ENCODE results near the gene PDE4D. TPM values are rescaled to one million over a fixed set of nuclear protein-coding genes. Genes with fewer than 3 reads are reported as not detected.

PDE4D gene
- total RNA-seq, 1 experiment from 2014 or later, result 3.3 TPM

GRCh38 chr5:59485107-59485506, 408.4 kb downstream of the PDE4D start (continued):
- TF ChIP-seq ZBTB43 (CRISPR knock-in tag; IDR thresholded peaks at IDR 0.05) (no peak), ZNF423 (CRISPR knock-in tag; IDR thresholded peaks at IDR 0.05) (no peak), CREB1 (CRISPR knock-in tag; IDR thresholded peaks at IDR 0.05) (no peak), MXD4 (CRISPR knock-in tag; IDR thresholded peaks at IDR 0.05; ENCODE audit: borderline replicate concordance) (no peak)
- TF ChIP-seq, protein P1, sequence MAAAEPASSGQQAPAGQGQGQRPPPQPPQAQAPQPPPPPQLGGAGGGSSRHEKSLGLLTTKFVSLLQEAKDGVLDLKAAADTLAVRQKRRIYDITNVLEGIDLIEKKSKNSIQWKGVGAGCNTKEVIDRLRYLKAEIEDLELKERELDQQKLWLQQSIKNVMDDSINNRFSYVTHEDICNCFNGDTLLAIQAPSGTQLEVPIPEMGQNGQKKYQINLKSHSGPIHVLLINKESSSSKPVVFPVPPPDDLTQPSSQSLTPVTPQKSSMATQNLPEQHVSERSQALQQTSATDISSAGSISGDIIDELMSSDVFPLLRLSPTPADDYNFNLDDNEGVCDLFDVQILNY (CRISPR knock-in tag; IDR thresholded peaks at IDR 0.05), result no peak

GRCh38 chr5:59484618-59485017, 408.9 kb downstream of the PDE4D start:
- no peaks in the 10 kb centered on the region for H3K36me3 Mint-ChIP-seq
- H3K27ac Mint-ChIP-seq, result peak overlapping the region; percentile 53
- H3K9me3 Mint-ChIP-seq, result no peaks in the 10 kb centered on the region
- ChIA-PET POLR2A (no interaction called here), CTCF (no interaction called here)
- no peak for ATAC-seq
- no peak for DNase-seq (ENCODE audit: low spot score)
- no peak for TF ChIP-seq ZNF219 (CRISPR knock-in tag; IDR thresholded peaks at IDR 0.05; ENCODE audit: borderline replicate concordance)
- no peak for TF ChIP-seq RORB (CRISPR knock-in tag; IDR thresholded peaks at IDR 0.05)
- TF ChIP-seq JAZF1 (CRISPR knock-in tag; IDR thresholded peaks at IDR 0.05), result no peak
- TF ChIP-seq, protein P2, sequence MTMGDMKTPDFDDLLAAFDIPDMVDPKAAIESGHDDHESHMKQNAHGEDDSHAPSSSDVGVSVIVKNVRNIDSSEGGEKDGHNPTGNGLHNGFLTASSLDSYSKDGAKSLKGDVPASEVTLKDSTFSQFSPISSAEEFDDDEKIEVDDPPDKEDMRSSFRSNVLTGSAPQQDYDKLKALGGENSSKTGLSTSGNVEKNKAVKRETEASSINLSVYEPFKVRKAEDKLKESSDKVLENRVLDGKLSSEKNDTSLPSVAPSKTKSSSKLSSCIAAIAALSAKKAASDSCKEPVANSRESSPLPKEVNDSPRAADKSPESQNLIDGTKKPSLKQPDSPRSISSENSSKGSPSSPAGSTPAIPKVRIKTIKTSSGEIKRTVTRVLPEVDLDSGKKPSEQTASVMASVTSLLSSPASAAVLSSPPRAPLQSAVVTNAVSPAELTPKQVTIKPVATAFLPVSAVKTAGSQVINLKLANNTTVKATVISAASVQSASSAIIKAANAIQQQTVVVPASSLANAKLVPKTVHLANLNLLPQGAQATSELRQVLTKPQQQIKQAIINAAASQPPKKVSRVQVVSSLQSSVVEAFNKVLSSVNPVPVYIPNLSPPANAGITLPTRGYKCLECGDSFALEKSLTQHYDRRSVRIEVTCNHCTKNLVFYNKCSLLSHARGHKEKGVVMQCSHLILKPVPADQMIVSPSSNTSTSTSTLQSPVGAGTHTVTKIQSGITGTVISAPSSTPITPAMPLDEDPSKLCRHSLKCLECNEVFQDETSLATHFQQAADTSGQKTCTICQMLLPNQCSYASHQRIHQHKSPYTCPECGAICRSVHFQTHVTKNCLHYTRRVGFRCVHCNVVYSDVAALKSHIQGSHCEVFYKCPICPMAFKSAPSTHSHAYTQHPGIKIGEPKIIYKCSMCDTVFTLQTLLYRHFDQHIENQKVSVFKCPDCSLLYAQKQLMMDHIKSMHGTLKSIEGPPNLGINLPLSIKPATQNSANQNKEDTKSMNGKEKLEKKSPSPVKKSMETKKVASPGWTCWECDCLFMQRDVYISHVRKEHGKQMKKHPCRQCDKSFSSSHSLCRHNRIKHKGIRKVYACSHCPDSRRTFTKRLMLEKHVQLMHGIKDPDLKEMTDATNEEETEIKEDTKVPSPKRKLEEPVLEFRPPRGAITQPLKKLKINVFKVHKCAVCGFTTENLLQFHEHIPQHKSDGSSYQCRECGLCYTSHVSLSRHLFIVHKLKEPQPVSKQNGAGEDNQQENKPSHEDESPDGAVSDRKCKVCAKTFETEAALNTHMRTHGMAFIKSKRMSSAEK (CRISPR knock-in tag; IDR thresholded peaks at IDR 0.05; ENCODE audit: borderline replicate concordance), result no peak
- no peaks in the 10 kb centered on the region for H3K27me3 Mint-ChIP-seq (ENCODE audit: low read depth)
- no peak overlapping the region for H3K4me3 Mint-ChIP-seq
- peaks cover 33% of the 10 kb centered on the region for H3K4me1 Mint-ChIP-seq

DNA sequence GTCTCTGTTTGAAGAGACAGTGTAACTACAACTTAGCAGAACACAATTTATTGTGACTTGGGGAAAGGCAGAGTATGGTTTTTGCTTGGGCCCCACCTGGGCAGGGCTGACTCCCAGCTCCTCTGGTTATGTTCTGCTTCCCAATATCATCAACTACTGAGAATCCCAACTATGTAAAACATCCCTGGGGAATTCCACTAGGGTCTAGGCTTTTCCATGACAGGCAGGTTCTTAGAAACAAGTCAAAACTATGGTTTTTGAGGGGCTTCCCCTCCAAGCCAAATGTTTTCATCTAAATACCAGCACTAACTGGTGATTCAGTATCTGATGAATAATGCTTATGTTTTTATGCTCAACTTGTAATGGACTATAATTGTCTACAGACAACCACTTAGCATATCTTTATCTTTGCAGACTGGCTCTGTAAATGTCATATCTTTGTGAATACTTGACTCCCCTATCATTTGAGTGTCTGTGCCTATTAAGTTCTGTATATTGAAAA, 409.5 kb downstream of the PDE4D start:
- Mint-ChIP-seq H3K27ac (no peak overlapping the region; the same call in 1 of the 2 replicates), H3K4me1 (peaks cover 39% of the 10 kb centered on the region), H3K4me3 (no peak overlapping the region), H3K36me3 (no peaks in the 10 kb centered on the region), H3K9me3 (no peaks in the 10 kb centered on the region), H3K27me3 (ENCODE audit: low read depth) (no peaks in the 10 kb centered on the region)
- TF ChIP-seq ZNF219 (CRISPR knock-in tag; IDR thresholded peaks at IDR 0.05; ENCODE audit: borderline replicate concordance) (no peak), NR3C1 (CRISPR knock-in tag; conservative IDR thresholded peaks at IDR 0.05; ENCODE audit: low read depth) (no peak), OVOL2 (CRISPR knock-in tag; IDR thresholded peaks at IDR 0.05; ENCODE audit: borderline replicate concordance) (no peak)
- CTCF ChIA-PET, result interaction anchor here (1.2 kb wide), 1 partner anchor 189 kb away, joined by 3 read pairs; no protein-coding TSS in a partner anchor
- POLR2A ChIA-PET, result no interaction called here
- peak; percentile 57 for ATAC-seq
- no peak for DNase-seq (ENCODE audit: low spot score)

GRCh38 chr5:59479086-59479485, 414.4 kb downstream of the PDE4D start:
- CTCF ChIA-PET, result no interaction called here
- H3K4me3 Mint-ChIP-seq, result no peak overlapping the region
- POLR2A ChIA-PET, result interaction anchor here (1.0 kb wide), 1 partner anchor 12 kb away, joined by 3 read pairs; no protein-coding TSS in a partner anchor
- H3K4me1 Mint-ChIP-seq, result peaks cover 24% of the 10 kb centered on the region
- DNase-seq (ENCODE audit: low spot score), result no peak
- peaks cover 5% of the 10 kb centered on the region for H3K9me3 Mint-ChIP-seq
- peak; percentile 80 for ATAC-seq
- no peaks in the 10 kb centered on the region for H3K27me3 Mint-ChIP-seq (ENCODE audit: low read depth)
- H3K27ac Mint-ChIP-seq, result no peak overlapping the region
- H3K36me3 Mint-ChIP-seq, result no peaks in the 10 kb centered on the region
- no peak for TF ChIP-seq USF1 (CRISPR knock-in tag; IDR thresholded peaks at IDR 0.05)
- no peak for TF ChIP-seq ZNF416 (CRISPR knock-in tag; IDR thresholded peaks at IDR 0.05)
- no peak for TF ChIP-seq ATF6 (CRISPR knock-in tag; IDR thresholded peaks at IDR 0.05)
- TF ChIP-seq JUN (CRISPR knock-in tag; IDR thresholded peaks at IDR 0.05), result no peak
- no peak for TF ChIP-seq ZBTB21 (CRISPR knock-in tag; IDR thresholded peaks at IDR 0.05; ENCODE audit: borderline replicate concordance)
- TF ChIP-seq ZNF425 (CRISPR knock-in tag; conservative IDR thresholded peaks at IDR 0.05), result no peak
- no peak for TF ChIP-seq JAZF1 (CRISPR knock-in tag; IDR thresholded peaks at IDR 0.05)
- TF ChIP-seq ELF4 (CRISPR knock-in tag; IDR thresholded peaks at IDR 0.05; ENCODE audit: low read depth), result no peak
- no peak for TF ChIP-seq SMAD3 (CRISPR knock-in tag; IDR thresholded peaks at IDR 0.05; ENCODE audit: borderline replicate concordance)
- TF ChIP-seq MXD4 (CRISPR knock-in tag; IDR thresholded peaks at IDR 0.05; ENCODE audit: borderline replicate concordance), result no peak
